ENCODE results near the gene EXOSC5. TPM values are rescaled to one million over a fixed set of nuclear protein-coding genes. Genes with fewer than 3 reads are reported as not detected.

EXOSC5 gene
- total and polyA plus RNA-seq, 9 of the 15 experiments (the other 6 are each of a cell fraction or from before 2014, with no cell fraction given): 10.9 to 75.5 (median 37.8) TPM

- TF ChIP-seq ZFP36 (IDR thresholded peaks at IDR 0.05; ENCODE audit: low read depth, low read length, partially characterized antibody) (peak; percentile 65), ZNF561 (CRISPR knock-in tag; conservative IDR thresholded peaks at IDR 0.05) (no peak), TAF9B (IDR thresholded peaks at IDR 0.05; ENCODE audit: partially characterized antibody) (no peak)
- intact Hi-C loops (cut with micrococcal nuclease): no loop called here
- H3K4me3 ChIP-seq: no peak overlapping the region
- ChIA-PET CTCF (ENCODE audit: low intra/inter-chr PET ratio) (no interaction called here), POLR2A (interaction anchor here (0.6 to 2.0 kb wide), 4 partner anchors 9 to 76 kb away, joined by 3 to 10 read pairs (median 3); partner anchors contain the start of gene B9D2)
- H3K36me3 ChIP-seq (ENCODE audit: control insufficient read depth, insufficient read depth, low read length): peaks cover 14% of the 10 kb centered on the region
- H3K9ac ChIP-seq (ENCODE audit: insufficient read depth in 1 of 2, low read depth in 2 of 2, low read length in 2 of 2): no peak overlapping the region; a peak in 1 of 4 replicates
- FAIRE-seq (no peak), ATAC-seq (no peak), DNase-seq (ENCODE audit: extremely low read depth in 1 of 4, low spot score in 3 of 4) (no peak)
- WGBS (ENCODE audit: insufficient coverage, low coverage, missing lambda C conversion rate): 64% methylated on average over 1 of the region's 1 CpG
- H3K27me3 ChIP-seq (ENCODE audit: control insufficient read depth in 2 of 2, insufficient read depth in 2 of 2, low read length in 2 of 2): no peaks in the 10 kb centered on the region
- H4K20me1 ChIP-seq (replicated peaks; ENCODE audit: control insufficient read depth, insufficient read depth, low read length): peaks cover 9% of the 10 kb centered on the region
- H3K27ac ChIP-seq (ENCODE audit: extremely low read depth, low read depth, low read length): no peak overlapping the region
- peaks cover 44% of the 10 kb centered on the region for H3K79me2 ChIP-seq (ENCODE audit: control insufficient read depth, insufficient read depth, low read length)
- BruUV-seq (replicated peaks): no TSS peak
- H2AFZ ChIP-seq (ENCODE audit: low read depth, low read length): no peak overlapping the region
- in situ Hi-C loops (cut with MboI): no loop called here
- H3K4me2 ChIP-seq (ENCODE audit: insufficient read depth, low read length): no peak overlapping the region
- peaks cover 6 to 45% of the 10 kb centered on the region in 2 experiments for H3K4me1 ChIP-seq (replicated peaks in 1 of 2; ENCODE audit: control insufficient read depth in 2 of 2, insufficient read depth in 2 of 2, low read length in 2 of 2)
- H3K9me1 ChIP-seq (ENCODE audit: control insufficient read depth, insufficient read depth, low read length): no peaks in the 10 kb centered on the region
- no peaks in the 10 kb centered on the region for H3K9me3 ChIP-seq (replicated peaks; ENCODE audit: control insufficient read depth, insufficient read depth, low read depth, low read length)
Measured at GRCh38 chr19:41355035-41355434, 42.1 kb downstream of the EXOSC5 start.

- Histone ChIP-seq H4K20me1 (replicated peaks; ENCODE audit: control insufficient read depth, insufficient read depth, low read length) (peaks cover 13% of the 10 kb centered on the region), H3K4me1 (replicated peaks in 1 of 2; ENCODE audit: control insufficient read depth in 2 of 2, insufficient read depth in 2 of 2, low read length in 2 of 2) (peaks cover 11 to 49% of the 10 kb centered on the region in 2 experiments), H3K36me3 (ENCODE audit: control insufficient read depth, insufficient read depth, low read length) (peaks cover 20% of the 10 kb centered on the region), H3K9ac (ENCODE audit: insufficient read depth in 1 of 2, low read depth in 2 of 2, low read length in 2 of 2) (peak overlapping the region; percentile 39 to 88; a peak in 3 of 4 replicates), H2AFZ (ENCODE audit: low read depth, low read length) (peak overlapping the region; percentile 74), H3K9me3 (replicated peaks; ENCODE audit: control insufficient read depth, insufficient read depth, low read depth, low read length) (no peaks in the 10 kb centered on the region), H3K4me3 (peak overlapping the region; percentile 98), H3K4me2 (ENCODE audit: insufficient read depth, low read length) (peak overlapping the region; percentile 68), H3K9me1 (ENCODE audit: control insufficient read depth, insufficient read depth, low read length) (no peaks in the 10 kb centered on the region), H3K27ac (ENCODE audit: extremely low read depth, low read depth, low read length) (peak overlapping the region; percentile 30; the same call in 2 of the 3 replicates), H3K79me2 (ENCODE audit: control insufficient read depth, insufficient read depth, low read length) (peaks cover 50% of the 10 kb centered on the region), H3K27me3 (ENCODE audit: control insufficient read depth in 2 of 2, insufficient read depth in 2 of 2, low read length in 2 of 2) (no peaks in the 10 kb centered on the region)
- in situ Hi-C loops (cut with MboI) (no loop called here), intact Hi-C loops (cut with micrococcal nuclease) (loop anchor here (5.0 kb wide), 2 partner anchors 47 to 92 kb away; partner anchors contain the start of gene HNRNPUL1)
- CTCF ChIA-PET (ENCODE audit: low intra/inter-chr PET ratio): no interaction called here
- DNase-seq (ENCODE audit: extremely low read depth in 1 of 4, low spot score in 3 of 4) (no peak), FAIRE-seq (no peak), ATAC-seq (no peak)
- 86% methylated on average over 23 of the region's 23 CpGs for WGBS (ENCODE audit: insufficient coverage, low coverage, missing lambda C conversion rate)
- POLR2A ChIA-PET: interaction anchor here (0.6 to 2.0 kb wide), 2 partner anchors 9 to 38 kb away, joined by 3 to 10 read pairs; partner anchors contain the start of gene B9D2
- no TSS peak for BruUV-seq (replicated peaks)
- 0 out of 2 replicates have a peak, but pooled peaks have one; percentile 51 for TF ChIP-seq POLR2G (IDR thresholded peaks at IDR 0.05; ENCODE audit: low read depth, low read length)
- peak; percentile 43; the same call in 1 of the 2 replicates for TF ChIP-seq RBFOX2 (IDR thresholded peaks at IDR 0.05; ENCODE audit: low read depth, low read length)
- TF ChIP-seq, protein P1, sequence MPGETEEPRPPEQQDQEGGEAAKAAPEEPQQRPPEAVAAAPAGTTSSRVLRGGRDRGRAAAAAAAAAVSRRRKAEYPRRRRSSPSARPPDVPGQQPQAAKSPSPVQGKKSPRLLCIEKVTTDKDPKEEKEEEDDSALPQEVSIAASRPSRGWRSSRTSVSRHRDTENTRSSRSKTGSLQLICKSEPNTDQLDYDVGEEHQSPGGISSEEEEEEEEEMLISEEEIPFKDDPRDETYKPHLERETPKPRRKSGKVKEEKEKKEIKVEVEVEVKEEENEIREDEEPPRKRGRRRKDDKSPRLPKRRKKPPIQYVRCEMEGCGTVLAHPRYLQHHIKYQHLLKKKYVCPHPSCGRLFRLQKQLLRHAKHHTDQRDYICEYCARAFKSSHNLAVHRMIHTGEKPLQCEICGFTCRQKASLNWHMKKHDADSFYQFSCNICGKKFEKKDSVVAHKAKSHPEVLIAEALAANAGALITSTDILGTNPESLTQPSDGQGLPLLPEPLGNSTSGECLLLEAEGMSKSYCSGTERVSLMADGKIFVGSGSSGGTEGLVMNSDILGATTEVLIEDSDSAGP (CRISPR knock-in tag; IDR thresholded peaks at IDR 0.05): 0 out of 2 replicates have a peak, but pooled peaks have one; percentile 26
- no peak for TF ChIP-seq RCOR1 (IDR thresholded peaks at IDR 0.05; ENCODE audit: borderline replicate concordance in 1 of 2, low read depth in 2 of 2, low read length in 2 of 2)
- TF ChIP-seq, protein P2, sequence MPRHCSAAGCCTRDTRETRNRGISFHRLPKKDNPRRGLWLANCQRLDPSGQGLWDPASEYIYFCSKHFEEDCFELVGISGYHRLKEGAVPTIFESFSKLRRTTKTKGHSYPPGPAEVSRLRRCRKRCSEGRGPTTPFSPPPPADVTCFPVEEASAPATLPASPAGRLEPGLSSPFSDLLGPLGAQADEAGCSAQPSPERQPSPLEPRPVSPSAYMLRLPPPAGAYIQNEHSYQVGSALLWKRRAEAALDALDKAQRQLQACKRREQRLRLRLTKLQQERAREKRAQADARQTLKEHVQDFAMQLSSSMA (CRISPR knock-in tag; IDR thresholded peaks at IDR 0.05): 0 out of 2 replicates have a peak, but pooled peaks have one; percentile 24
- 0 out of 2 replicates have a peak, but pooled peaks have one; percentile 5 for TF ChIP-seq USF1 (CRISPR knock-in tag; IDR thresholded peaks at IDR 0.05)
- no peak for TF ChIP-seq MEF2A (IDR thresholded peaks at IDR 0.05; ENCODE audit: control insufficient read depth, low read depth, low read length)
- TF ChIP-seq PHB2 (IDR thresholded peaks at IDR 0.05; ENCODE audit: low read depth): no peak
- TF ChIP-seq TARDBP (IDR thresholded peaks at IDR 0.05): no peak
Measured at GRCh38 chr19:41354343-41354953, 42.7 kb downstream of the EXOSC5 start.
